ENCODE results near the gene MAP3K14.

Gene MAP3K14

DNA sequence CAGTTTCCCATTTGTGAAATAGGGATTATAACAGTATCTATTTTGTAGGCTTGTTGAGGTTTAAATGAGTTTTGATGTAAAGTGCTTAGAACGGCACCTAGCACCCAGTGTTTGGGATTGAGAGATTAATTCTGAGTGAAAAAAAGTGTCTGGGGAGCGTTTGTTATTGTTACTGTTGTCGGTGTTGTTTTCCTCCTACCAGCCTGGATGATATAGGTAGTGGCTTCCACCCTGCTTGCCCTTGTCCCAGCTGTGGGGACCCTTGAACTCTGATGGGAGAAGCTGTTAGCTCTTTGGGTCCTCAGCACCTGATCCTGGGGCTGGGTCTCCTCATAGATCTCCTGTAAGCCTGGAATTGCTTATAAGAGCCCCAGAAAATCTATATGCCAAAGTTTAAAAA is 90.2 kb downstream of the MAP3K14 start:
- in situ Hi-C loops (cut with MboI; ENCODE audit: low sequenced_read_pairs), result no loop called here

DNA sequence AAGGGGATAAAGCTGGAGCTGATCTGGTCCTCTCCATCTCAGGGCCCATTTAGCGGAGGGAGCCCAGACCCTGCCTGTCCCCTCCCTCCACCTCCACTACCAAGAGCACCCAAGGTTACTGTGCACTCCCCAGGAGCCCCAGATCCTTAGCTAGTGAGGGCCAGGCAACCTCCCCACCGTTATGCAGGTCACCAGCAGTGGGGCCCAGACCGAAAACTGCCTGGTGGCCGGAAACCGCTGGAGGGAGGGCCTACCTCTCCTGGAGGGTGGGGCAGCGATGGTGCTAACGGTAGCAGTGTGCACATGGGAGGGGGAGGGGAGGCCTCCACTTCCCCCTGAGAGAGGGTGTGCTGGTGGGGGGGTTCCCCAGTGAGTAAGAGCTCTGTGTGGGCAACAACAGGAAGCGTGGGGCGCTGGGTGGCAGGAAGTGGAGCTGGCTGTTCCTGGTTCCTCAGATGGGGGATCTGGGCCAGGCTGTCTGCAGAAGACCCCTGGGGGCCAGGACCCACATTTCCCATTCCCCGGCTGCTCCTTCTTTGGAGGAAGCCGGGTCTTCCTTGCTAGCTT is 90.8 kb downstream of the MAP3K14 start:
- in situ Hi-C loops (cut with MboI; ENCODE audit: low sequenced_read_pairs), result no loop called here

DNA sequence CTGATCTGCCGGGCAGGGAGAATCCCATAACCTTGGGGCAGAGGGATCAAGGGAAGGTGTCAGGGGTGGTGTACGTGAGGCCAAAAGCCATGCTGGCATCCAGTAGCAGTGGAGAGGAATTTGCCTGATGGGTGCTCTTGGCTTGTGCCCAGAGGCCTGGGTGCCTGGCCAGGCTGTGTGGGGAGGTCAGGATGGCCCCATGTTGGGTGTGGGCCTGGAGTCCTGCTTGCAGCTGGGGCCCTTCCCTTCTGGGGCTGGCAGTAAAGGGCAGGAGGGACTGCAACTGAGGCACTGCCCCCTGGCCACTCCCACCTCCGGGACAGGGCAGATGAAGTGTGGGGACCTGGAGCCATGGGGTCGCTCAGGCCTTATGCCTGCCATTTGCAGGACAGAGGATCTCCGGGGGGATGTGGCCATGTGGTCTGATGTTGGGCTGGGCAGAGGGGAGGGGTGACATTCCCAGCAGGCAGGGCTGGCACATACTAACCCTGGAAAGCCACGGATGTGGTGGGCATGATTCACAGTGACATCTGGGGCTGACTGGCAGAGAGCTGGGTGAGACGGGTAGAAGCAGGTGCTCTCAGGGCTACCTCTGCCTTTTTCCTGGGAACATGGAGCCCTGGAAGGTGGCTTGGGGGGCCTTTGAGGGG is 91.6 kb downstream of the MAP3K14 start:
- in situ Hi-C loops (cut with MboI; ENCODE audit: low sequenced_read_pairs), result no loop called here

DNA sequence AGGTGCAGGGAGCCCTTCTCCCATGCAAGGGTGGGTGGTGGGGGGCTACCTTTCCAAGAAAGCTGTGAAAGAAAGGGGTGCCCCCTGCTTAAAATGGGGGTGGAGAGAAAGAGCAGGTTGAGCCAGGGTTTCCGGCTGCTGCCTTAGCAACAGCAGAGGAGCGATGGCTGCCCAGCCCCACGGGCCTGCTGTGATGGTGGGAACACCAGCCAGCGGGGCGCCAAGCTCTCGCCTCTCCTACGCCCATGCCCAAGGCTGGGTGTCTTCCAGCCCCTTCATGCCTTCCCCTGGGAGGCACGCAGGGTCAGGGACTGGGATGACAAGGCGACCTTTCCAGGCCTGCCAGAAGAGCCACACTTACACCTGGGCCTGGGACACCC is 92.2 kb downstream of the MAP3K14 start:
- in situ Hi-C loops (cut with MboI; ENCODE audit: low sequenced_read_pairs), result no loop called here

DNA sequence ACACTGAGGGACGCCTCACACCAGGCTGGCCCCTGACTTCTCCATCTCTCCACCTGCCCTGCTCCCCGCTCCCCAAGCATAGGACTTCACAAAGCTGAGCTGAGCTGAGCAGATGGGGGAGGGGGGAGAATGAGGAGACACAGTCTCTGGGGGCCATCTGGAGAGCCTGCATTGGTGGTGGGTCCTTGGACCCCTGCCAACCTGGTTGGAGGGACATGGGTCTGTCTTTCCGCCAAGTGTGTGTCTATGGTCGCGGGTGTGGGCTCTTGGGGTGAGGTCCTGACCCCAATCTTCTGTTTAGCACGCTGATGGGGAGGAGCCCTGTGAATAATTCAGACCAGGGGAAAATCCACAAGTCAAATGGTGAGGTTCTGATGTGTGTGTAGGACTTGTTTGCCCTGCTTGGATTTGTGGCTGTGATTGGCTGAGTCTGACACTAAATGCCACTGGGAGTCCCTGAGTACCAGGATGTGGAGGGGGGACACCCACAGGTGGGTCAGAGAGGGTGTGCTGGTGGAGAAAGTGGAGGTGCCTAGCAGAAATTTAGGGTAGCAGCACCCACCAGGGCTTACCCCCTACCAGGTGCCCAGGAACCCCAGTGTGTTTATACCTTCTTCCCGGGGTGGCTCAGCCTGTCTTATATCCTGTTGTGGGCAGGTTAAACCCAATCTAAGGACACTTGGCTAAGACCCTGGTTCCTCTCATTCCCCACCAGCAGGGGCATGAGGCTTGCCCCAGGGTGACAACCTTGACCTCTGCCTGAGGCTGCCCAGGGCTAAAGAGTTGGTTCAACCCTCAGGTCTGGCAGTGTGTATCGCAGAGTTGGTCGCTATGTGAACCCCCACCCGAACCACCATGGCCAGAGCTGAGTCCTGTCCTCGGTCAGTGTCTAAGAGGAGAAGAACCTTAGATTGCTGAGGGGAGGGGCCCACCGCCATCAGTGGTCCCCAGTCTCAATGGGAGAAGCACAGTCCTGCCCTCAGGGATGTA is 93.0 kb downstream of the MAP3K14 start:
- in situ Hi-C loops (cut with MboI; ENCODE audit: low sequenced_read_pairs), result no loop called here

DNA sequence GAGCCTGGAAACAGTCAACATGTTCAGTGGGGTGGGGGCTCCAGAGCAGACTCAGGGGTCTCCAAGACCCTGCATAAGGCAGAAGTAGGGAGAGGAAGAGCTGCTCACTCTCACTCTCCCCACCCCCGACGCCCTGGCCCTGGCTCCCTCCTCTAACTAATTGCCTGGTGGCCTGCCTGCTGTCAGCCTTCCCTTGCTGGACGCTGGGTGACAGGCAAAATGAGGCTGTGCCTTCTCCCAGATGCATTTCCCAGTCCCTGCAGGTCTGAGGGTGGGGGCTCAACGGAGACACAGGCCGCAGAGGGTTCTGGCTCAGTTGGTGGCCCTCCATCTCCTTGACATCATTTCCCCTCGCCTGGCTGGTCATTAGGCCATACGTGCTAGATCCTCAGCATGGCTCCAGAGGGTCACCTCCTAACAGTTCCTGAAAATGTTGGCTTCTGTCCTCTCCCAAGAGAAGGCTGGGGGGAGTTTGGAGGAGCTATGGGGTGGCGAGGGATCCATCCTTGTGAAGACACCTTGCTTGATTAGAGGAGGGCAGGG is 93.8 kb downstream of the MAP3K14 start:
- in situ Hi-C loops (cut with MboI; ENCODE audit: low sequenced_read_pairs), result no loop called here

DNA sequence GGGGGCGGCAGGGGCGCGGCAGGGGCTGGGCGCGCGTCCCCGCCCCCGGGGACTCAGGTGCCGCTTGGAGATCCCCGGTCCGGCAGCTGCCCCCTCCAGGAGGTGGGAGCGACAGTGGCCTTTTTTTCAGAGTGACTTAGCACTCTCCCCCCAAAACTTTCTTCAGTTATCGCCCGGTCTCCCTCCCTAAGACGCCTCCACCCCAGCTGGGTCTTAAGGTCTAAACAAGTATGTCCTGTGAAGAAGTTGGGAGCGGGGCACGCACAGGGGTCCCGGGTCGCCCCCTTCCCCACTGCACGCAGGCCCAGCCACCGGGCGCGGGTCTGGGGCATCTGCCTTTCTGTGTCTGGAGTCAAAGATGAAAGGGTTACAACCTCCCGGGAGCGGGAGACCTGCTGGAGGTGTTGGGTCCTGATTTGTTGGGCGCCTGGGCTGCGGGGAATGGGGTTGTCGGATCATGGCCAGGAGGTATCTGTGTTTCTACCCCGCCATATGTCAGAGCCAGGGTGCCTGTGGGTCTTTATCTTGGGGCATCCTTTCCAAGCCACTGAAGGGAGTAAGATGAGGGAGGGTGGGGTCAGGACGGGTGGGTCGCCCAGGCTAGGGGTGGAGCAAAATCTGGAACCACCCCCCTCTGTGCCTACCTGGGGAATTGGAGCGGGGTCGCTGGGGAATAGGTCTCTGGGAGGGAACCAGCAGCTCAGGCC is 94.4 kb downstream of the MAP3K14 start:
- in situ Hi-C loops (cut with MboI; ENCODE audit: low sequenced_read_pairs), result no loop called here

DNA sequence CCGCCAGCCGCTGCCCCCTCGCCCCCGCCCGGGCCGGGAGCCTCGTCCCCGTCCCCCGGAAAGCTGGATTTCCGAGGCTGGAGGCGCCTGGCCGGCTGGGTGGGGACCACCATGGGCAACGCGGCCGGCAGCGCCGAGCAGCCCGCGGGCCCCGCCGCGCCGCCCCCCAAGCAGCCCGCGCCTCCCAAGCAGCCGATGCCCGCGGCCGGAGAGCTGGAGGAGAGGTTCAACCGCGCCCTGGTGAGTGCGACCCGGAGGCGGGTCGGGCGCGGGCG is 94.9 kb downstream of the MAP3K14 start:
- in situ Hi-C loops (cut with MboI; ENCODE audit: low sequenced_read_pairs), result no loop called here

DNA sequence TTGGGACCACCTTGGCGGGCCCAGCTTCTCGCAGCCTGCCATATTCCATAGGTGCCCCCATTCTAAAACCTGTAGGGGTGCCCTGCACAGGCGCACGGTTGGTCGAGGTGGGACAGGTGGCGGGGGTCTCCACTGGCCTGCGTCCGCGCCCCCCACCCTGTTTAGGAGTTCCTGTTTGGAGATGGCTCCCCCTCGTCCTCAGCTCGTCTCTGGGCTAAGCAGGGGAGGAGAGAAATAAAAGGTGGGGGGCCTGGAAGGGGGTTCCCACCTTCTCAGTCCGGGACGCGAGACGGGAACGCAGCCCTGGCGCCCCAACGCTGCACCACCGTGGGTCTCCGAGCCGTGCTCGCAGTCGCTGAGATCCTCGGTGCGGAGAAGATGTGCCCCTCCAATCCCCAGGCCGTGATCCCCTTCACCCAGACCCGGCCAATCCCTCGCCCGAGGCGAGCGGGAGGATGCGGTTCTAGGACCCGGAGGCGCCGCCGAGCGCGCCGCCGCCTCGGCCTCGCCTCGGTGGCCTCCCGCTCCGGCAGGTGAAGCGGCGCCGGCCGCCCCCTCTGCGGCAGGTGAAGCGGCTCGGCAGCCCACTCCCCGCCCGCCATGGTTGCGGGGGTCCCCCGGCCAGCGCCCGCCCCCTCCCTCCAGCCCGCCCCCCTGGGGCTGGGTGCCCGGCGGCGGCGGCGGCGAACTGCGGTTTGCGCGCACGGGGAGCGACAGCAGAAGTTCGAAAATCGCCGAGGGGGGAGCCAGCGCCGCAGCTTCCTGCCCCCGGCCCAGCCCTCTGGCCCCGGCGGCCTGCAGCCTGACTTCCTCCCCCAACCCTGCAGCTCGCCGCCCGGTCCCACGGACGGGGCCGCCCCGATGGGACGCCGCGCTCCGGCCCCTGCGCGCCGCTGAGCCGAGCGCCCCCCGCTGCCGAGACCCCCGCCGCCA is 95.5 kb downstream of the MAP3K14 start, which contains the start of gene FMNL1:
TSS of gene FMNL1 (plus strand) at position 805 of the 933 bp plus-strand sequence. CDS start 240 bp downstream, outside the sequence.
- in situ Hi-C loops (cut with MboI; ENCODE audit: low sequenced_read_pairs), result no loop called here

DNA sequence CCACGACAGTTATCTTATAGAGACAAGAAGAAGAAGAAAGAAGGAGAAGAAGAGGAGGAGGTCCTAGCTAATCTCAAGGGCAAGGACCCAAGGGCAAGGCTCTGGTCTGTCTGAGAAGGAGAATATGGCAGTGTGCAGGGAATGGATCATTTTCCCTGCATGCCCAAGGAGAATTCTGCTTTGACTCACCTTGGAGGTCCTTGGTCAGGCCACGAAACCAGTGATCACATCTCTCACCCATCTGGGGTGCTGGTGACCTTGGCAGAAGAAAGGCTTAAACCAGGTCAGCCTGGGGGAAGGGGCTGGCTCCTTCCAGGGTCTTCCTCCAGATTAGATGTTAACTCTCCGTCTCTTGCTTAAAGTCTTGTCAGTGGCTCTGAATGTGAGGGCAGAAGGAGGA is 96.7 kb downstream of the MAP3K14 start:
- in situ Hi-C loops (cut with MboI; ENCODE audit: low sequenced_read_pairs), result no loop called here

DNA sequence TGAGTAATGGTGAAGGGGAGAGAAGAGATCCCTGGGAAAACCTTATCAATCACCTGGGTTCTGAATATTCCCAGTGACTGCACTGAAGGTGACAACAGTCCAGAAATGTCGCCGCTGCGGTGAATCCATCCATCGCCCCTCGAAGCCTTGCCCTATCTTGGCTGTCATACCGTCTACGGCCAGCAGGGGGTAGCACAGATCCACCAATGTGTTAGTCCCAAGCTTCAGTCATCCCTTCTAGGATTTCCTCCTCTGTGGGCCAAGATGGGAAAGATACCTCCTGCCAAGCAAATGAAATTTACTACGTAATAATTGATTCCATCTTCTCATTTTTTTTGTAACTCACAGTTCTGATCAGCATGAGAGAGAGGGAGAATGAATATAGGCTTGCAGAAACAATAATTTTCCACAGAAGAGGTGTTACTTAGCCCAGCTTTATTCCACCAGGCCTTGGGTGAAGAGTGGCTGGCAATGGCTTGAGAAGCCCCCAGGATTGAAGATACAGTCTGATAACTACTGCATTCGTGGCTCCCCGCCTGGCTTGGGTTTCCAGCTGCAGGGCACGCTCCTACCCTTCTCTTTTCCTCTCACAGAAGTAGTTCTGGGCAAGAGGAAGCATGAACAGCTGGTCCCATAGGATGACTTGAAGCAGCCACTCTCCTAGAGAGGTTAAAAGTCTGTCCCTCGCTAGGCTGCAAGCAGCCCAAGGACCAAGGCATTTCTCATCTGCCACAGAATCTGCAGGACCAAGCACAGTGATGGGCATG is 97.7 kb downstream of the MAP3K14 start:
- in situ Hi-C loops (cut with MboI; ENCODE audit: low sequenced_read_pairs), result loop anchor here (5.0 kb wide), 1 partner anchor 173 kb away; no protein-coding TSS in a partner anchor

Measured in HL-60/S4 (cell line).